A673 (cell line): ENCODE measurements around the gene SDCCAG8.

ENCODE experiments used
- EZH2 ChIP-seq: fragments of 200-600 bp; sonication (generic); IDR thresholded peaks from 2 replicates; pipeline ENCODE4 v1.6.1; 2017; ENCODE audit warnings: borderline replicate concordance, low read depth, mild to moderate bottlenecking, mixed read lengths, antibody characterized with exemption, low read length; ENCODE audit not compliant: poor library complexity, severe bottlenecking
- TF ChIP-seq, protein P1 (sequence below): fragments of 300-800, 200-600 bp; sonication (generic); conservative IDR thresholded peaks from 2 replicates; pipeline ENCODE4 v1.5.1; 2017; ENCODE audit warnings: low read depth, mild to moderate bottlenecking, antibody characterized with exemption, low read length, moderate library complexity, mixed read lengths

DNA sequence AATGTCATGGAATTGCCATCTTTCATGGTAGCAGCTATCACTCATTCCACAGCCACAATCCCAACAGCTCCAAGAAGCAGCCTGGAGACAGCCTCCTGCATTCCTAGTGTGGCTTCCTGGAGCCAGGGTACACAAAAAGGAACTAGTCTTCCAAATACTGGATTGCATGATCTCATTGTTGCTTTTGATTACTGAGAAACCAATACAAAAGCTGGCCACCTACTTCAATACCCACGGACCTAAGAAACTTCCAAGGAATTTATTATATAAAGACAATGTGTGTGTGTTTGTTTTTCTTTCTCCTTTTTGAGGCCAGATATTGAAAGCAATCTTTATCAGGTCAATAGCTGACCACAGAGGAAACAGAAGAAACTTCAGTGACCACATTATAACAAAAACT lies 26.3 kb upstream of the SDCCAG8 start:
- TF ChIP-seq, protein P1, sequence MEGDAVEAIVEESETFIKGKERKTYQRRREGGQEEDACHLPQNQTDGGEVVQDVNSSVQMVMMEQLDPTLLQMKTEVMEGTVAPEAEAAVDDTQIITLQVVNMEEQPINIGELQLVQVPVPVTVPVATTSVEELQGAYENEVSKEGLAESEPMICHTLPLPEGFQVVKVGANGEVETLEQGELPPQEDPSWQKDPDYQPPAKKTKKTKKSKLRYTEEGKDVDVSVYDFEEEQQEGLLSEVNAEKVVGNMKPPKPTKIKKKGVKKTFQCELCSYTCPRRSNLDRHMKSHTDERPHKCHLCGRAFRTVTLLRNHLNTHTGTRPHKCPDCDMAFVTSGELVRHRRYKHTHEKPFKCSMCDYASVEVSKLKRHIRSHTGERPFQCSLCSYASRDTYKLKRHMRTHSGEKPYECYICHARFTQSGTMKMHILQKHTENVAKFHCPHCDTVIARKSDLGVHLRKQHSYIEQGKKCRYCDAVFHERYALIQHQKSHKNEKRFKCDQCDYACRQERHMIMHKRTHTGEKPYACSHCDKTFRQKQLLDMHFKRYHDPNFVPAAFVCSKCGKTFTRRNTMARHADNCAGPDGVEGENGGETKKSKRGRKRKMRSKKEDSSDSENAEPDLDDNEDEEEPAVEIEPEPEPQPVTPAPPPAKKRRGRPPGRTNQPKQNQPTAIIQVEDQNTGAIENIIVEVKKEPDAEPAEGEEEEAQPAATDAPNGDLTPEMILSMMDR, result no peak
- TF ChIP-seq EZH2, result no peak
